ENCODE results near the gene MR1. TPM values are rescaled to one million over a fixed set of nuclear protein-coding genes. Genes with fewer than 3 reads are reported as not detected.

Gene MR1
- total and polyA plus RNA-seq, 2 of the 13 experiments (the other 11 are each of a cell fraction or from before 2014, with no cell fraction given): 7.7 to 10.4 TPM

- TF ChIP-seq SNAPC4 (CRISPR knock-in tag; IDR thresholded peaks at IDR 0.05) (peak; percentile 79; the same call in 1 of the 2 replicates), ZNF775 (CRISPR knock-in tag; IDR thresholded peaks at IDR 0.05; ENCODE audit: borderline replicate concordance) (no peak), NCOA2 (CRISPR knock-in tag; IDR thresholded peaks at IDR 0.05) (peak; percentile 23; the same call in 1 of the 2 replicates), ZBTB1 (CRISPR knock-in tag; IDR thresholded peaks at IDR 0.05; ENCODE audit: borderline replicate concordance) (no peak), DDIT3 (CRISPR knock-in tag; IDR thresholded peaks at IDR 0.05) (no peak), NCOA1 (CRISPR knock-in tag; IDR thresholded peaks at IDR 0.05) (no peak), CHD2 (IDR thresholded peaks at IDR 0.05; ENCODE audit: low read depth, low read length) (no peak), ZNF709 (CRISPR knock-in tag; IDR thresholded peaks at IDR 0.05) (no peak), ZNF761 (CRISPR knock-in tag; conservative IDR thresholded peaks at IDR 0.05) (peak; percentile 87; the same call in 1 of the 2 replicates), REXO4 (CRISPR knock-in tag; IDR thresholded peaks at IDR 0.05; ENCODE audit: borderline replicate concordance) (no peak), ZNF546 (CRISPR knock-in tag; conservative IDR thresholded peaks at IDR 0.05) (no peak; the same call in 1 of the 2 replicates), BRCA1 (CRISPR knock-in tag; IDR thresholded peaks at IDR 0.05) (peak; percentile 88), ZNF430 (CRISPR knock-in tag; IDR thresholded peaks at IDR 0.05) (0 out of 2 replicates have a peak, but pooled peaks have one; percentile 50)
- TF ChIP-seq, protein P1, sequence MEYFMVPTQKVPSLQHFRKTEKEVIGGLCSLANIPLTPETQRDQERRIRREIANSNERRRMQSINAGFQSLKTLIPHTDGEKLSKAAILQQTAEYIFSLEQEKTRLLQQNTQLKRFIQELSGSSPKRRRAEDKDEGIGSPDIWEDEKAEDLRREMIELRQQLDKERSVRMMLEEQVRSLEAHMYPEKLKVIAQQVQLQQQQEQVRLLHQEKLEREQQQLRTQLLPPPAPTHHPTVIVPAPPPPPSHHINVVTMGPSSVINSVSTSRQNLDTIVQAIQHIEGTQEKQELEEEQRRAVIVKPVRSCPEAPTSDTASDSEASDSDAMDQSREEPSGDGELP (IDR thresholded peaks at IDR 0.05; ENCODE audit: borderline replicate concordance, low read depth): no peak
- TF ChIP-seq, protein P2, sequence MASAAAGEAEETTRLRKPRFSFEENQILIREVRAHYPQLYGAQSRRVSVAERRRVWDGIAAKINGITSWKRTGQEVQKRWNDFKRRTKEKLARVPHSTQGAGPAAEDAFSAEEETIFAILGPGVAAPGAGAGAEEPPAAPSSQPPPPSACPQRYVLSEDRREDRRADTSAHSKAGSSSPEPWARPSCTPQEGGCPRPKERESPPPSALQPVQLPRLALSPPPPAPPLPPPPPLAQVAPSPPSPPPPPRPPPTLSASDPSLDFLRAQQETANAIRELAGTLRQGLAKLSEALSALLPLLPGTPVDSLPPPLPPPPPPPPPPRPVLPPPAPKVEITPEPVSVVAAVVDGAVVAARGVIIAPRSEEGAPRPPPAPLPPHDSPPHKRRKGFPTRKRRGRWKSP (CRISPR knock-in tag; IDR thresholded peaks at IDR 0.05): peak; percentile 96
- TF ChIP-seq, protein P3, sequence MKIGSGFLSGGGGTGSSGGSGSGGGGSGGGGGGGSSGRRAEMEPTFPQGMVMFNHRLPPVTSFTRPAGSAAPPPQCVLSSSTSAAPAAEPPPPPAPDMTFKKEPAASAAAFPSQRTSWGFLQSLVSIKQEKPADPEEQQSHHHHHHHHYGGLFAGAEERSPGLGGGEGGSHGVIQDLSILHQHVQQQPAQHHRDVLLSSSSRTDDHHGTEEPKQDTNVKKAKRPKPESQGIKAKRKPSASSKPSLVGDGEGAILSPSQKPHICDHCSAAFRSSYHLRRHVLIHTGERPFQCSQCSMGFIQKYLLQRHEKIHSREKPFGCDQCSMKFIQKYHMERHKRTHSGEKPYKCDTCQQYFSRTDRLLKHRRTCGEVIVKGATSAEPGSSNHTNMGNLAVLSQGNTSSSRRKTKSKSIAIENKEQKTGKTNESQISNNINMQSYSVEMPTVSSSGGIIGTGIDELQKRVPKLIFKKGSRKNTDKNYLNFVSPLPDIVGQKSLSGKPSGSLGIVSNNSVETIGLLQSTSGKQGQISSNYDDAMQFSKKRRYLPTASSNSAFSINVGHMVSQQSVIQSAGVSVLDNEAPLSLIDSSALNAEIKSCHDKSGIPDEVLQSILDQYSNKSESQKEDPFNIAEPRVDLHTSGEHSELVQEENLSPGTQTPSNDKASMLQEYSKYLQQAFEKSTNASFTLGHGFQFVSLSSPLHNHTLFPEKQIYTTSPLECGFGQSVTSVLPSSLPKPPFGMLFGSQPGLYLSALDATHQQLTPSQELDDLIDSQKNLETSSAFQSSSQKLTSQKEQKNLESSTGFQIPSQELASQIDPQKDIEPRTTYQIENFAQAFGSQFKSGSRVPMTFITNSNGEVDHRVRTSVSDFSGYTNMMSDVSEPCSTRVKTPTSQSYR (CRISPR knock-in tag; IDR thresholded peaks at IDR 0.05; ENCODE audit: borderline replicate concordance): no peak
- TF ChIP-seq, protein P4, sequence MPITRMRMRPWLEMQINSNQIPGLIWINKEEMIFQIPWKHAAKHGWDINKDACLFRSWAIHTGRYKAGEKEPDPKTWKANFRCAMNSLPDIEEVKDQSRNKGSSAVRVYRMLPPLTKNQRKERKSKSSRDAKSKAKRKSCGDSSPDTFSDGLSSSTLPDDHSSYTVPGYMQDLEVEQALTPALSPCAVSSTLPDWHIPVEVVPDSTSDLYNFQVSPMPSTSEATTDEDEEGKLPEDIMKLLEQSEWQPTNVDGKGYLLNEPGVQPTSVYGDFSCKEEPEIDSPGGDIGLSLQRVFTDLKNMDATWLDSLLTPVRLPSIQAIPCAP (CRISPR knock-in tag; IDR thresholded peaks at IDR 0.05; ENCODE audit: low read depth): no peak
Observed at GRCh38 chr1:181088079-181089016, 54.6 kb downstream of the MR1 start, which contains the start of gene IER5 (continued).
